Esophagus mucosa (tissue), 1 donor: ENCODE data around the gene MZB1. TPM values are rescaled to one million over a fixed set of nuclear protein-coding genes. Genes with fewer than 3 reads are reported as not detected.
A peak's percentile ranks its signal among the peaks of the same experiment; 100 is the strongest.
"Not testable (repeated sequence)": the region's sequence is repeated elsewhere in the genome, so short reads cannot be mapped to it uniquely, and the experiment has no call there.

ENCODE experiments used
- ATAC-seq: fragments of 200-7000 bp; cut with Tn5 transposase; one replicate; pipeline ENCODE4 v1.9.1; 2020
- total RNA-seq: library from RNA; stranded (reverse); gene quantifications from one replicate; pipeline ENCODE4 v1.2.4, GENCODE V29; 2023
- donor health status: DM: yes; HTN: yes; CAD: no.

Gene MZB1
- total RNA-seq, 1 donor from 2014 or later, result 3.3 TPM

DNA sequence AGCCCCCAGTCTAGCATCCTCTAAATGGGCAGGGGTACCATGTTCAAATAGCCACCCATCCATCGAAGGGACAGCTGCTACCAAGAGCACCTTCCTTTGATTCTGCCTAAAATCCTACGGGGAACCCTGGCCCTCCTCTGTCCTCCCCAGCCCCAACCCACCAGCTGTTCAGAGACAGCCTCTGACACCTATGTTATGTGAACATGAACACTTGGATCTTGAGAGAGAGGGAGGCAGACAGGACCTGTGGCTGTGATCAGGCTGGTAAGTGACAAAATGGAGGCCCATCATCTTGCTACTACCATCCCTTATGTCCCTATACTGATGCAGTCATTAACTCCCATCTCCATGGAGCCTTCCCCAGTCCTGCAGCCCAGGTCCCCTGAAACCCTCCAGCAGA, 14.8 kb downstream of the MZB1 start:
- no peak for ATAC-seq

DNA sequence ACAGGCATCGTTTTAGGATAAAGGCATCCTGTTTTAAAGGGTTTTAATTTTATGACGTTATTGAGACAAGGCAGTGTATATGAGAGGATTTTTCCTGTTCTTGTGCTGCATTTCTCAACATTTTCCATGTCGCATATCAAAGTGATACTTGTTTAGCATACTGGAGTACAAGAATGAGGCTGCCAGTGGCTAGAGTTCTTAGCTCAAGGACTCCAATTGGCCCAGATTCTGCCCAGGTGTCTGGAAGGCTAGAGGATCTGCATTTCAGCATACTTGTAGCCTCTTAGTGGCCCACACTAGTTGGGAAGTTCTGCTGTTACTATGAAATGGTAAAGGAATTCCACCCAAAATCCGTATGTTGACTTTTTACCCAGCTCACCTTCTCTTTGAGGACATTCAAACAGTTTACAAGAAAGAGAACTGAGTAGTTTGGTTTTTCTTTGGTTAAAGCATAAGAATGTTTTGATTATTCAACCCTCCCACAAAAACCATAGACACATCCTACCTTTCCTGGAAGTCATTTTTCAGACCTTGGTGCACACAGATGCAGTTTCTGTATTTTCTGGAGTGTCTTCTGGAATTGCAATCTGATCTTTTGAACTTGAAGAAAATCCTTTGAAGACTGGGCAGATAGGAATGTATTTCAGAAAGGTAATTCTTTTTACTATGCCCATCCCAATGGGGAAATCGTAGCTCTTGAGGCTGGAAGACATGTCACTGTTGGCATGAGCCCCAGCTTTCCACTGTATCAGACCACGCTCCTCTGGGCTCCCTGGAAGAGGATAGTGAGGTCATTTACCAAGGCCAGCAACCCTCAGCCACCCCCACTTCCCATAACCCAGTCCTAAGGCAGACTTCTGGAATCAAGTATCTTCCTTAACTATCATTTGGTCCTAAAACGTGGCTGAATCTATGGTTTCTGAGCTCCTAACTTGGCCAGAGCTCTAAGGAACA, 18.0 kb downstream of the MZB1 start:
- ATAC-seq, result no peak

DNA sequence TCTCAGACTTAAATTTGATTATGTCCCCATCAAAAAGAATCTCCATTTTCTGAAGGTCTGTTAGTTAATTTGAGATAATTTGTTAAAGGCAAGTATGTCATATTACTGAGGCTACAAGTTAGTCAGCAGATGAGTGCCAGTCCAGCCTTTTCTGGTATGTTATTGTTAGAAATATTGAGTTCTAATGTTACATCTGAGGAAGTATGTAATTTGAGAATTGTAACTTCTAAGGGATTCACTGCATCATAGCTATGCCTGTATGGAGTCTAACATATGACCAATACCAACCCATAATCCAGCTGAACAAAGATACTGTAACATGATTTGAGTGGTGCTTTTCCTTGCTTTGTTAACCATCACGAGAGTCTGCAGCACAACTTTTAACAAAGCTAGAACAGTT, 20.5 kb downstream of the MZB1 start:
- ATAC-seq, result no peak

DNA sequence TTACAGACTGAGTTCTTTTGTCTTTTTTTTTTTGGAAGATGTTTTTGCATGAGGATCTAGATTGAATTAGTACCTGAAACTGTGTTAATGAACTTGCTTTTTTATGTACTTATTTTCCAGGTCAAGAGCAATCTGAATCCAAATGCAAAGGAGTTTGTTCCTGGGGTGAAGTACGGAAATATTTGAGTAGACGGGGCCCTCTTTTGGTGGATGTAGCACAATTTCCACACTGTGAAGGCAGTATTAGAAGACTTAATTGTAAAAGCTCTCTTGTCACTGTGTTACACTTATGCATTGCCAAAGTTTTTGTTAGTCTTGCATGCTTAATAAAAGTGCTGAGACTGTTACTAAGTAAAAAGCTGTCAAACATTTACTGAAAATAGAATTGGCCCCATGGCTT, 21.1 kb downstream of the MZB1 start:
- ATAC-seq, result no peak

DNA sequence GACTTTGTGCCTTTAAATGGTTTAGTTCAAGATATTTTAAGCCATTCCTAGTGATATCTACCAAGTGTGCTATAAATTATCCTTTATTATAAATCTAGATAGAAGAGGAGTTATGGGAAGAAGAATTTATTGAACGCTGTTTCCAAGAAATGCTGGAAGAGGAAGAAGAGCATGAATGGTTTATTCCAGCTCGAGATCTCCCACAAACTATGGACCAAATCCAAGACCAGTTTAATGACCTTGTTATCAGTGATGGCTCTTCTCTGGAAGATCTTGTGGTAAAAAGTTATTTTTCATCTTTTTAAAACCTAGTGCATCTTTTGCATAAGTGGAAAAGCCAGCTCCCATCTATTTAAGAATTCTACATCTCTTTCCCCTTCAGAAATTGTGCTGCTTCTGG, 25.2 kb downstream of the MZB1 start:
- ATAC-seq, result no peak

DNA sequence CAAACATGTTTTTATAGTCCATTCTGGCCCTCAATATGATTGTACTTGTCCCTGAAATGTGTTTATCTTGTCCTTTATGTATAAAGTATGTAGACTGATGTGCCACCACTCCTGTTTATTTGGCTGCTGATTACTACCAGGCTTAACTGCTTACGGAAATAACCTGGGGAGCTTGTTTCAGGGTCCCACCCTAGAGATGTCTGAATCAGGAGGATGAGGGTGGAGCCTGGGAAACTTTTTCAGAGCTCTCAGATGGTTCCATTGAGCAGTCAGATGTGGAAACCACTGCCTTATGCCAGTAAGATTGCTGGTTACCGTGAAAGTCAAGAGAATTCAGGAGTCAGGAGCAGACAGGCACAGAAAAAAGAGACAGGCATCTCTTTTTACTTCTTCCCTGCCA, 25.8 kb downstream of the MZB1 start:
- peak; percentile 94 for ATAC-seq

DNA sequence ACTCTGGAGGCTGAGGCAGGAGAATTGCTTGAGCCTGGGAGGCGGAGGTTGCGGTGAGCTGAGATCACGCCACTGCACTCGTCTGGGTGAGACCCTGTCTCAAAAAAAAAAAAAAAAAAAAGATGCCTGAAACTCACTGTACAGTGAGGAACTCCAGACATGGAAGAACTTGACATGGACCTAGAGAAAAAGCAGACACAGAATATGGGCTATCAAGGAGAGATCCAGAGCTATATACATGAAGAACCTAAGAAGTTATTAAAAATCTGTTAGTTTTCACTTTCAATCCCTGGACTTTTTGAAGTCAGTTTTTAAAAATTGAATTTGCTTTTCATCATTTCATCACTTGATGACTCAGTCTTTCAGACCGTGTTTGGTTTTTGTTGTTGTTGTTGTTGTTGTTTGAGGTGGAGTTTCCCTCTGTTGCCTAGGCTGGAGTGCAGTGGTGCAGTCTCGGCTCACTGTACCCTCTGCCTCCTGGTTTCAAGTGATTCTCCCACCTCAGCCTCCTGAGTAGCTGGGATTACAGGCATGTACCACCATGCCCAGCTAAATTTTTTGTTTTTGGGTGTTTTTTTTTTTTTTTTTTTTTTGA, 27.8 kb downstream of the MZB1 start:
- no peak for ATAC-seq

DNA sequence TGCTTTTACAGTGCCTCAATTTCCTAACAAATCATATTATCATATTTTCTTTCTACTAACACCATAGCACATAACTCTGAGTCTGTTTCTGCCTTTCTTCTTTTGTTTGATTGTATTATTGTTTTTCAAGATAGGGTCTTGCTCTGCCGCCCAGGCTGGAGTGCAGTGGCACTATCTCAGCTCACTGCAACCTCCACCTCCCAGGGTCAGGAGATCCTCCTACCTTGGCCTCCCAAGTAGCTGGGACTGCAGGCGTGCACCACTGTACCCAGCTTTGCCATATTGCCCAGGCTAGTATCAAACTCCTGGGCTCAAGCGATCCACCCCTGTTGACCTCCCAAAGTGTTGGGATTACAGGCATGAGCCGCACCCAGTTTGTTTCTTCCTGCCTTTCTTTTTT, 29.3 kb downstream of the MZB1 start:
- no peak for ATAC-seq

DNA sequence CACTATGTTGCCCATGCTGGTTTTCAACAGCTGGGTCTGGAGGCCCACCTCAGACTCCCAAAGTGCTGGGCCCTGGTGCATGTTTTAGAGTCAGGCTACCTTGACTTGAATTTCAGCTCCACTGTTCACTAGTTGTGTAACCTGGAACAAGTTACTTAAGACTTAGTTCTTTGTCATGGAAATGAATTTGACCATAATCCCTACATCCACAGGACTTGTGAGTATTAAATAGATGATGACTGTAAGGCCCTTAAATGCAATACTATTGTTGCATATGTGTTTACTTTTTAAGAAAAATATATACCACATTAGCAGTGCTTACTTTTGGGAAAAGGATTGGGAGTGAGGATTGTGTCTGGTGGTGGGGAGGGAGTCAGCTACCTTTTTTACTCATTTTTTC, 31.6 kb downstream of the MZB1 start:
- ATAC-seq, result peak; percentile 81

DNA sequence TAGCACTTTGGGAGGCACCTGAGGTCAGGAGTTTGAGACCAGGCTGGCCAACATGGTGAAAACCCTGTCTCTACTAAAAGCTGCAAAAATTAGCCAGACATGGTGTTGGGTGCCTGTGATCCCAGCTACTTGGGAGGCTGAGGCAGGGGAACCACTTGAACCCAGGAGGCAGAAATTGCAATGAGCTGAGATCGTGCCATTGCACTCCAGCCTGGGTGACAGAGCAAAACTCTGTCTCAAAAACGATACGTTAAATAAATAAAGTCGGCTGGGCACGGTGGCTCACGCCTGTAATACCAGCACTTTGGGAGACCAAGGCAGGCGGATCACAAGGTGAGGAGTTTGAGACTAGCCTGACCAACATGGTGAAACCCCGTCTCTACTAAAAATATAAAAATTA, 33.8 kb downstream of the MZB1 start:
- not testable (repeated sequence) for ATAC-seq

DNA sequence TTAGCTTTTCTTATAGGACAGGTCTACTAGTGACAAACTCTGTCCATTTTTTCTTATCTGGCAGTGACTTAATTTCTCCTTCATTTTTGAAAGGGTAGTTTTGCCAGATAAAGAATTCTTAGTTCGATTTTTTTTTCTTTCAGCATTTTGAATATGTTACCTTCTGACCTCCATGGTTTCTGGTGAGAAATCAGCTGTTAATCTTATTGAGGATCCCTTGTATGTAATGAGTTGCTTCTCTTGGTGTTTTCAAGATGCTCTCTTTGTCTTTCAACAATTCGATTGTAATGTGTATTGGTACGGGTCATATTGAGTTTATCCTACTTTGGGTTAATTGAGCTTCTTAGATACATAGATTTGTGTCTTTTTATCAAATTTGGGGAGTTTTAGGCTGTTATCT, 35.5 kb downstream of the MZB1 start:
- ATAC-seq, result no peak

DNA sequence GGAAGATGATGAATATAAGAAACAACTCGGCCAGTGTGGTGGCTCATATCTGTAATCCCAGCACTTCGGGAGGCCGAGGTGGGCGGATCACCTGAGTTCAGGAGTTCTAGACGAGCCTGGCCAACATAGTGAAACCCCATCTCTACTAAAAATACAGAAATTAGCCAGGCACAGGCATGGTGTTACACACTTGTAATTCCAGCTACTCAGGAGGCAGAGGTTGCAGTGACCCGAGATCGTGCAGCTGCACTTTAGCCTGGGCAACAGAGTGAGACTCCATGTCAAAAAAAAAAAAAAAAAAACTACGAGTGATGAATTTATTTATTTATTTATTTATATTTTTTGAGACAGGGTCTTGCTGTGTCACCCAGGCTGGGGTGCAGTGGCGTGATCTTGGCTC, 41.9 kb downstream of the MZB1 start:
- ATAC-seq, result not testable (repeated sequence)

DNA sequence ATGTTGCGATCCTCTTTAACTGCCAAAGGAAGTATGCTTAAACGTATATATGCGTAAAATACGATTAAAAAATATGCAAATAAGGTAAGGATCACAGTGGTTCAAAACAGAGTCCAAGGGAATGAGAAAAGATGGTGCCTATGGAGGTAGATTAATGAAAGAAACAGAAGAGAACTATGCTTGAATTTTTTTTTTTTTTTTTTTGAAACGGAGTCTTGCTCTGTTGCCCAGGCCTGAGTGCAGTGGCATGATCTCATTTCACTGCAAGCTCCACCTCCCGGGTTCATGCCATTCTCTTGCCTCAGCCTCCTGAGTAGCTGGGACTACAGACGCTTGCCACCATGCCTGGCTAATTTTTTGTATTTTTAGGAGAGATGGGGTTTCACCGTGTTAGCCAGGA, 44.3 kb downstream of the MZB1 start:
- not testable (repeated sequence) for ATAC-seq

DNA sequence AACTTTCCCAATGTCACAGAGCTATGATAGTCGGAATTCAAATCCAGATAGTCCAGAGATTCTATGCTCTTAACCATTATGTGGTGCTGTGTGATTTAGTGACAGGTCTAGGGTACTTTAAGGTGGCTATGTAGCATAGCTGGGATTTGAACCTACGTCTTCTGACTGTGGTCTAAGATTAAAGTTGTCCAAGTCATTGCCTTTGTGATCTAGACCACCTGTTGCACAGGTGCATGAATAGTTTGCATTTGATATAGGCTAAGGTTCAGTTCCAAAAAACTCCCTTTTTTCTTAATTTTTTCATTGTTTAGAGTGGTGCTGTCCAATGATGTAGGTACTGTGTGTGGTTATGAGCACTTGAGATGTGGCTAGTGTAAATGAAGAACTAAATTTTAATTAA, 45.5 kb downstream of the MZB1 start:
- no peak for ATAC-seq

DNA sequence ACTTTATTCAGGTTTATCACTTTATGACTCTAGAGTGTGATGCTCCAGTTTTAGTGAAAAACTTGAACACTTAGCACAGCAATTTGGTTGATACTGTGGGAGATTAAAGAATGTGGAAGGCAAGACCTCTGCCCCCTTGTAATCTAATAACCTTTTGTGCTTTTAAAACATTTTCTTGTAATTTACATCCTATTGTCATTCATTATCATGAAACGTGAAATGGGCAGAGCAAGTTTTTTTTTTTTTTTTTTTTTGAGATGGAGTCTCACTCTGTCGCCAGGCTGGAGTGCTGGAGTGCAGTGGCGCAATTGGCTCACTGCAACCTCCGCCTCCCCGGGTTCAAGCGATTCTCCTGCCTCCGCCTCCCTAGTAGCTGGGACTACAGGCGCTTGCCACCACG, 46.2 kb downstream of the MZB1 start:
- no peak for ATAC-seq

DNA sequence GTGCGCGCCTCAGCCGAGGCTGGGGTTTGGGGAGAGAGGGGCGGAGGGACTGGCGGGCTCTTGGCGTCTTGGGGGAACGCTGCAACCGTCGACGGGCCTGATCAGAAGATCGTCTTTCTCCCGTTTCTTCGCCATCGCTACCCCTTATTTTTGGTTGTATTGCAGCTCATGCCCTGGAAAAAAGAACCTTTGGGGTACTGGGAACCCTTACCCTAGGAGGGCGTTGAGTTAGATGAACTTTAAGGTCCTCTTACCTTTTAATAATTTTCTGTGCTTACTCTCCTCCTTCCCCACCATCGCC, 47.3 kb downstream of the MZB1 start:
- no peak for ATAC-seq

DNA sequence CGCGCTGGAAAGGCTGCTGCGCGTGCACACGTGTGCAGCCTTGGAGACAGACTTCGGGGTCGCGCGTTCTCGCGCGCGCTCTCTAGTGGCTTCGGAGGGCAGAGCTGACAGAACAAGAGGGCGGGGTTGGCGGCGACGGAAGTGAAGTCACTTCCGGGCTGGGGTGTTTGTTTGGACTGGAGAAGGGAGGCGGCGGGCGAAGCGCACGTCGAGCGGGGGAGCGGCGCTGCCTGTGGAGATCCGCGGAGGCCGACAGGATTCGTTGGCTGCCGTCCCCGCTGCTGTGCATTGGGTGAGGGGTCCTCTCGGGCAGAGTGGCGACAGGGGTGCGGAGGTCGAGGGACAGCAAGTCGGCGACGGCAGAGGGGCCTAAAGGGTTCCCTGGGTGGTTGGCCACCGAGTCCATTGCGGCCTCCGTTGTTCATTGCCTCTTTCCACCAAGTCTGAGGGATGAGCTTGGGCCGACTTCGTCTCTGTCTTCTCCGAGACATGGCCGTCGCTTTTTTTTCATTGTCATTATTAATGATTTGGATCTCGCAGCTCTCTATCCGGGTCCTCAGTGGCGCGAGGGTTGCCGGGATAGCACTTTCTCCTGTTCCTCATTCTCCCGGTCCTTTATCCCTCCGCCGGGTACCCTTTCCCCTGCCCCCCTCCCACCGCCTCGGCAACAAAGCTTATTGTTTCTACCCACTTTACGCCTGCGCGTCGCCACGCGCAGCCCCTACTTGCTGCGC, 47.9 kb downstream of the MZB1 start, which contains the start of gene PAIP2:
Gene PAIP2, plus strand, starts transcription at position 166 of the 734 bp plus-strand sequence. CDS start 21,931 bp downstream, outside the sequence.
- ATAC-seq, result peak; percentile 98

DNA sequence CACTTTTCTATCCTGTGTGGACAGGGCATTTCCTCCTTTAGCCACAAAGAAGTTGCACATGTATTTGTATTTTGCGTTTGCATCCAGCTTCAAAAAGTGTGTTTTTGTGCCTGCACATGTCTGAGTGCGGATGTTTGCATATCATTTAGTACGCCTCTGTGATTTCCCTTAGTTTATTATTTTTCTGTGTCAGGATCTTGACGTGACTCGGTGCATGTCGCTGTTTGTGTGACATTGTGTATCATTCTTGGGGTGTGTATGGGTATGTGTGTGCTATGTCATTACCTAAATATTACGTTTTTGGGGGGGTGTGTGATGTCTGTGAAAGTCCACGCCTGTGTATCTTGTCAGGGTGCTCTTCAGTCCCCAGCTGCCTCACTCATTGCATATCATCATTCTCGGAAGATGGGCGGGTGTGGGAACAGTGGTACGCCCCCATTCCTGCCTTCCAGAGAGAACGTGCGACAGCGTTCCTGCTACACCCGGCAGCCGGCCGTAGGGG, 48.5 kb downstream of the MZB1 start:
- ATAC-seq, result no peak

DNA sequence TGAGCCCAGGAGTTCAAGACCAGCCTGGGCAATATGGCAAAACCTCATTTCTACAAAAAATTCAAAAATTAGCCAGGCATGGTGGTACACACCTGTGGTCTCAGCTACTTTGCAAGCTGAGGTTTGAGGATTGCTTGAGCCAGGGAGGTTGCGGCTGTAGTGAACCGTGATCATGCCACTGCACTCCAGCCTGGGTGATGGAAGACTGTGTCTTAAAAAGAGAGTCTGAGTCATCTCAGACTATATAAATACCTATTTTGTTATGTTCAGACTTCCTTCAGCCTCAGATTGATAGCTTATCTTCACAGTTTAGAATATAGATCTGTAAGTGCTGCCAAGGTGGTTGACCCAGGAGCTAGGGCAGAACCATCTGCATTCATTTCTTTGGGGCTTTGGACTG, 49.7 kb downstream of the MZB1 start:
- ATAC-seq, result no peak
